HepG2 (cell line): ENCODE measurements around the gene SLC6A7. TPM values are rescaled to one million over a fixed set of nuclear protein-coding genes. Genes with fewer than 3 reads are reported as not detected.

Source experiments
- ATAC-seq: fragments of 200-7000 bp; cut with Tn5 transposase; 3 replicates; pipeline ENCODE4 v1.9.1; 2020; ENCODE audit warnings: mild to moderate bottlenecking, moderate library complexity
- BruUV-seq: library from RNA; stranded (reverse); fragments of 400-500 nt; replicated peaks from 2 replicates; lab custom pipeline; 2021; lab: Mats Ljungman, UMichigan
- CTCF ChIA-PET: fragments of 300-600 bp; formaldehyde crosslinking; extraction: SDS; loops from one replicate; lab custom pipeline; 2021; ENCODE audit warnings: low total read pairs, inconsistent platforms, low intra/inter-chr PET ratio; lab: Yijun Ruan, JAX
- POLR2A ChIA-PET: fragments of 350-600 bp; sonication (Branson Sonifier 250); formaldehyde crosslinking; loops from one replicate; lab custom pipeline; 2020; ENCODE audit warnings: antibody characterized with exemption, inconsistent platforms; lab: Yijun Ruan, JAX
- DNase-seq: peaks from one replicate; pipeline ENCODE4 v3.0.0-alpha.2; 2015; ENCODE audit warnings: low spot score
- FAIRE-seq: peaks from 3 replicates; lab custom pipeline; 2011; peaks lifted over from hg19 to GRCh38; lab: Jason Lieb, UNC
- H2AFZ ChIP-seq: one replicate; pipeline ENCODE4 v1.6.1; 2011; ENCODE audit warnings: low read length, inconsistent platforms
- H3K27ac ChIP-seq: fragments of 300-600 bp; 3 replicates; pipeline ENCODE4 v1.8.0; 2011; ENCODE audit warnings: mixed run types, mild to moderate bottlenecking, mixed read lengths, low read length, inconsistent platforms; ENCODE audit not compliant: insufficient read depth; ENCODE audit errors: extremely low read length
- H3K27me3 ChIP-seq, 2 experiments: fragments of 200-600 bp in 1 of 2; 2 replicates in 1 of 2; 3 replicates in 1 of 2; pipeline versions ENCODE4 v1.6.0 to v1.8.0; 2011; ENCODE audit warnings: low read length in 2 of 2, mild to moderate bottlenecking in 2 of 2, moderate library complexity in 2 of 2, inconsistent platforms in 1 of 2; ENCODE audit not compliant: insufficient read depth in 2 of 2, control insufficient read depth in 1 of 2
- H3K36me3 ChIP-seq, 2 experiments: fragments of 200-600 bp in 1 of 2; replicated peaks in 1 of 2; 2 replicates in 1 of 2; 3 replicates in 1 of 2; pipeline versions ENCODE4 v1.5.1 to v1.8.0; 2011; ENCODE audit warnings: low read length in 2 of 2, inconsistent platforms in 1 of 2; ENCODE audit not compliant: insufficient read depth in 2 of 2, control insufficient read depth in 1 of 2
- H3K4me1 ChIP-seq: 2 replicates; pipeline ENCODE4 v1.5.1; 2012; ENCODE audit warnings: low read length, inconsistent platforms; ENCODE audit not compliant: insufficient read depth
- H3K4me2 ChIP-seq: 2 replicates; pipeline ENCODE4 v1.6.0; 2011; ENCODE audit warnings: low read depth, low read length, inconsistent platforms
- H3K4me3 ChIP-seq, 3 experiments: fragments of 200-600 bp in 1 of 3; sonication (generic), shearing (Covaris generic) in 1 of 3; replicated peaks in 1 of 3; 2 replicates each; pipeline ENCODE4 v1.5.1; 2011 to 2016; ENCODE audit warnings: low read length in 3 of 3, inconsistent platforms in 2 of 3, low read depth in 2 of 3, mild to moderate bottlenecking in 2 of 3, control low read depth in 1 of 3, mixed read lengths in 1 of 3; ENCODE audit not compliant: insufficient read depth in 1 of 3
- H3K79me2 ChIP-seq: one replicate; pipeline ENCODE4 v1.6.1; 2011; ENCODE audit warnings: low read length, inconsistent platforms; ENCODE audit not compliant: insufficient read depth
- H3K9ac ChIP-seq: 2 replicates; pipeline ENCODE4 v1.6.0; 2011; ENCODE audit warnings: mild to moderate bottlenecking, low read depth, low read length, inconsistent platforms; ENCODE audit not compliant: insufficient read depth
- H3K9me3 ChIP-seq: 2 replicates; pipeline ENCODE4 v1.5.1; 2012; ENCODE audit warnings: mild to moderate bottlenecking, low read length
- H4K20me1 ChIP-seq: 2 replicates; pipeline ENCODE4 v1.6.0; 2011; ENCODE audit warnings: inconsistent platforms, mild to moderate bottlenecking, low read length, moderate library complexity; ENCODE audit not compliant: insufficient read depth
- ERF ChIP-seq: IDR thresholded peaks from 2 replicates; pipeline ENCODE4 v1.6.1; 2018; ENCODE audit warnings: missing biosample characterization, missing genetic modification reagents
- FOXC1 ChIP-seq: sonication (generic); formaldehyde crosslinking; IDR thresholded peaks from 2 replicates; pipeline ENCODE4 v1.8.0; 2022; ENCODE audit warnings: mild to moderate bottlenecking, missing genetic modification reagents, borderline replicate concordance
- FOXO1 ChIP-seq: sonication (generic); formaldehyde crosslinking; IDR thresholded peaks from 2 replicates; pipeline ENCODE4 v1.4.0; 2020; ENCODE audit warnings: missing genetic modification reagents
- TBP ChIP-seq: sonication (generic); formaldehyde crosslinking; IDR thresholded peaks from 2 replicates; pipeline ENCODE4 v1.5.0; 2020; ENCODE audit warnings: missing genetic modification reagents
- TSC22D2 ChIP-seq: sonication (generic); formaldehyde crosslinking; IDR thresholded peaks from 2 replicates; pipeline ENCODE4 v1.5.1; 2020; ENCODE audit warnings: missing genetic modification reagents, mild to moderate bottlenecking, borderline replicate concordance
- ZBTB2 ChIP-seq: sonication (generic); formaldehyde crosslinking; IDR thresholded peaks from 2 replicates; pipeline ENCODE4 v1.8.0; 2022; ENCODE audit warnings: low read depth, missing genetic modification reagents
- ZKSCAN5 ChIP-seq: sonication (generic); formaldehyde crosslinking; IDR thresholded peaks from 2 replicates; pipeline ENCODE4 v1.5.1; 2020; ENCODE audit warnings: mild to moderate bottlenecking, missing genetic modification reagents
- ZNF629 ChIP-seq: sonication (generic); formaldehyde crosslinking; conservative IDR thresholded peaks from 2 replicates; pipeline ENCODE4 v1.5.0; 2020; ENCODE audit warnings: missing genetic modification reagents
- WGBS: methylation state at CpG from one replicate; pipeline ENCODE4 v1.1.6; 2017; ENCODE audit warnings: low lambda C conversion rate; 5-methylcytosine and 5-hydroxymethylcytosine counted together
- in situ Hi-C: cut with HindIII; loops from 2 replicates; pipeline ENCODE4 v1.10.0; 2017; ENCODE audit warnings: low pct_unique_long_range_greater_than_20kb; ENCODE audit not compliant: extremely low pct_ligation_motif_present
- intact Hi-C: fragments of 100-400 bp; cut with micrococcal nuclease; formaldehyde crosslinking; loops from one replicate; pipeline ENCODE4 v1.10.0; 2022; ENCODE audit not compliant: unreplicated experiment
- polyA plus RNA-seq, 8 experiments: library from polyadenylated mRNA; depleted of rRNA in 3 of 8; stranded (reverse) in 7 of 8; unstranded in 1 of 8; fragments of >200 nt; fragmentation: Illumina TruSeq in 4 of 8; extraction: Trizol in 4 of 8; gene quantifications; 2 replicates each; pipeline versions ENCODE4 v1.2.1 to v1.2.3, GENCODE V29; 2011 to 2016; ENCODE audit warnings: low read depth in 4 of 8, missing spikeins in 1 of 8, mixed read lengths in 1 of 8; ENCODE audit not compliant: insufficient read depth in 1 of 8
- total RNA-seq, 5 experiments: library from RNA; depleted of rRNA; stranded (reverse); fragments of >200 nt; fragmentation: Illumina TruSeq; extraction: Trizol; gene quantifications; 2 replicates each; pipeline ENCODE4 v1.2.3, GENCODE V29; 2016; ENCODE audit warnings: low read depth in 1 of 5
- TF ChIP-seq, protein P1 (sequence below): sonication (generic); formaldehyde crosslinking; IDR thresholded peaks from 2 replicates; pipeline ENCODE4 v1.4.0; 2020; ENCODE audit warnings: missing genetic modification reagents, borderline replicate concordance

SLC6A7 gene
- total and polyA plus RNA-seq, 2 of the 13 experiments (the other 11 are each of a cell fraction or from before 2014, with no cell fraction given) = not detected

DNA sequence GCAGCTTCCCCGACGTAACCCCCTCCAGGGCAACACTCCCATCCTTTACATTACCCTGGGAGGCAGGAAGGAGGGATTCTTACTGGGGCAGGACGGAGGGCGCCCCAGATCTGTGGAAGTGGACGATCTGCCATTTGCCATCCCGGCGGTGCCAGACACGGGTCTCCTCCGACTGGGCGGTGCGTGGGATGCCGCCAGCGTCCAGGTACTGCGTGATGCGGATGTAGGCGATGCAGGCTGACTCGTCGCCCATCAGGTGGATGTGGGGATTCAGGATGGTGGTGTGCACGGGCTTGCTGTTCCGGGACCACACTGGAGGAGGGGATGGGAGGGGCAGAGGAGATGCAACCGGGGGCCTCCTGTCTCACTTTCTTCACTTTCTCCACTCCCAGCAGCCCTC lies 33.0 kb downstream of the SLC6A7 start:
- no peaks in the 10 kb centered on the region for H3K9me3 ChIP-seq
- H3K4me1 ChIP-seq = 0 out of 2 replicates have a peak, but pooled peaks cover 5% of the 10 kb centered on the region
- CTCF ChIA-PET = no interaction called here
- in situ Hi-C loops = no loop called here
- DNase-seq (no peak), FAIRE-seq (no peak), ATAC-seq (no peak)
- no TSS peak for BruUV-seq
- no peaks in the 10 kb centered on the region for H3K79me2 ChIP-seq
- no peak overlapping the region for H3K4me3 ChIP-seq
- H2AFZ ChIP-seq = no peak overlapping the region
- H3K27ac ChIP-seq = no peak overlapping the region
- intact Hi-C loops = no loop called here
- H3K27me3 ChIP-seq = peaks cover 1 to 42% of the 10 kb centered on the region in 2 experiments; a peak in 3 of 5 replicates
- H3K9ac ChIP-seq = no peak overlapping the region
- 66% methylated on average over 18 of the region's 21 CpGs for WGBS
- H3K4me2 ChIP-seq = no peak overlapping the region
- TF ChIP-seq ZNF629 (CRISPR knock-in tag) (no peak), ZKSCAN5 (CRISPR knock-in tag) (no peak), ZBTB2 (CRISPR knock-in tag) (no peak), TBP (CRISPR knock-in tag) (no peak), TSC22D2 (CRISPR knock-in tag) (no peak), ERF (CRISPR knock-in tag) (no peak), FOXC1 (CRISPR knock-in tag) (no peak), FOXO1 (CRISPR knock-in tag) (no peak)
- TF ChIP-seq, protein P1, sequence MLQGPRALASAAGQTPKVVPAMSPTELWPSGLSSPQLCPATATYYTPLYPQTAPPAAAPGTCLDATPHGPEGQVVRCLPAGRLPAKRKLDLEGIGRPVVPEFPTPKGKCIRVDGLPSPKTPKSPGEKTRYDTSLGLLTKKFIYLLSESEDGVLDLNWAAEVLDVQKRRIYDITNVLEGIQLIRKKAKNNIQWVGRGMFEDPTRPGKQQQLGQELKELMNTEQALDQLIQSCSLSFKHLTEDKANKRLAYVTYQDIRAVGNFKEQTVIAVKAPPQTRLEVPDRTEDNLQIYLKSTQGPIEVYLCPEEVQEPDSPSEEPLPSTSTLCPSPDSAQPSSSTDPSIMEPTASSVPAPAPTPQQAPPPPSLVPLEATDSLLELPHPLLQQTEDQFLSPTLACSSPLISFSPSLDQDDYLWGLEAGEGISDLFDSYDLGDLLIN (CRISPR knock-in tag) = no peak
- TF ChIP-seq, all 625 proteins: peak for 0
- no peaks in the 10 kb centered on the region for H3K36me3 ChIP-seq
- no peaks in the 10 kb centered on the region for H4K20me1 ChIP-seq
- POLR2A ChIA-PET = no interaction called here
